Measurements from ENCODE around the gene DDX43.
"Not testable (repeated sequence)": the region's sequence is repeated elsewhere in the genome, so short reads cannot be mapped to it uniquely, and the experiment has no call there.

DNA sequence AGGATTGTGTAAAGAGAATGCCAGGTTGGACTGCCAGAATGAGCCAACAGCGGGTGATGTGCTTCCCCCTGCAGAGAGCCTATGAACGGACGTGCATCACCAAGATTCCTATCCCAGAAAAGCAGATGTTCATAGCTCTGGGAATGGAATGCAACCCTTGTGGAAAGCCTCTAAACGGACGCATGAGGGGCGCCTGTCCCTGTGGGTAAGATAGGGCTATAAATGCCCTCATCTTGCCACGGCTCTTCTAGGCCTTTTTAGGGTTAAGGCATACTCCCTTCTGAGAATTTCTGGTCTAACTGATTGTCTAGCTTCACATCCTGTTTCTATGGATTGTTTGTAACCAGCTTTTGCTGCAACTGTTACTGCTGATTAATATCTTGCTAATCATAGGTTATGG lies 64.8 kb downstream of the DDX43 start:
- TF ChIP-seq, protein P1, sequence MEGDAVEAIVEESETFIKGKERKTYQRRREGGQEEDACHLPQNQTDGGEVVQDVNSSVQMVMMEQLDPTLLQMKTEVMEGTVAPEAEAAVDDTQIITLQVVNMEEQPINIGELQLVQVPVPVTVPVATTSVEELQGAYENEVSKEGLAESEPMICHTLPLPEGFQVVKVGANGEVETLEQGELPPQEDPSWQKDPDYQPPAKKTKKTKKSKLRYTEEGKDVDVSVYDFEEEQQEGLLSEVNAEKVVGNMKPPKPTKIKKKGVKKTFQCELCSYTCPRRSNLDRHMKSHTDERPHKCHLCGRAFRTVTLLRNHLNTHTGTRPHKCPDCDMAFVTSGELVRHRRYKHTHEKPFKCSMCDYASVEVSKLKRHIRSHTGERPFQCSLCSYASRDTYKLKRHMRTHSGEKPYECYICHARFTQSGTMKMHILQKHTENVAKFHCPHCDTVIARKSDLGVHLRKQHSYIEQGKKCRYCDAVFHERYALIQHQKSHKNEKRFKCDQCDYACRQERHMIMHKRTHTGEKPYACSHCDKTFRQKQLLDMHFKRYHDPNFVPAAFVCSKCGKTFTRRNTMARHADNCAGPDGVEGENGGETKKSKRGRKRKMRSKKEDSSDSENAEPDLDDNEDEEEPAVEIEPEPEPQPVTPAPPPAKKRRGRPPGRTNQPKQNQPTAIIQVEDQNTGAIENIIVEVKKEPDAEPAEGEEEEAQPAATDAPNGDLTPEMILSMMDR (IDR thresholded peaks at IDR 0.05; ENCODE audit: low read length): not testable (repeated sequence)
- not testable (repeated sequence) for TF ChIP-seq EZH2 (IDR thresholded peaks at IDR 0.05; ENCODE audit: borderline replicate concordance, low read length)

Data from OCI-LY1 (cell line).